ENCODE results near the gene SMYD3.

Gene SMYD3

GRCh38 chr1:245915406-245915805 is 591.7 kb downstream of the SMYD3 start:
- H3K4me2 ChIP-seq (ENCODE audit: low read length): no peak overlapping the region
- TF ChIP-seq EZH2phosphoT487 (IDR thresholded peaks at IDR 0.05; ENCODE audit: borderline replicate concordance, low read length): no peak
- TF ChIP-seq CTCF (IDR thresholded peaks at IDR 0.05; ENCODE audit: low read depth, low read length, poor library complexity, severe bottlenecking): no peak
- H3K4me1 ChIP-seq (ENCODE audit: control insufficient read depth, low read length): peaks cover 6% of the 10 kb centered on the region; the same call in 1 of the 2 replicates
- H3K9me2 ChIP-seq (replicated peaks; ENCODE audit: control insufficient read depth, low read length): no peaks in the 10 kb centered on the region
- no peaks in the 10 kb centered on the region; the same call in none of the 2 replicates for H3K36me3 ChIP-seq (ENCODE audit: control insufficient read depth, low read length)
- H3K79me2 ChIP-seq (ENCODE audit: control insufficient read depth, low read length): no peaks in the 10 kb centered on the region
- no peaks in the 10 kb centered on the region for H3F3A ChIP-seq (ENCODE audit: control insufficient read depth, insufficient read depth)
- no peaks in the 10 kb centered on the region for H3K27me3 ChIP-seq (ENCODE audit: control insufficient read depth, low read length)
- no peaks in the 10 kb centered on the region for H4K20me1 ChIP-seq (ENCODE audit: control insufficient read depth, insufficient read depth, low read depth, low read length)
- no peak overlapping the region for H3K4me3 ChIP-seq (ENCODE audit: low read length)
- no peaks in the 10 kb centered on the region for H3K9me3 ChIP-seq (ENCODE audit: control insufficient read depth, insufficient read depth, low read length)
- H3K27ac ChIP-seq (ENCODE audit: low read depth, low read length): no peak overlapping the region

DNA sequence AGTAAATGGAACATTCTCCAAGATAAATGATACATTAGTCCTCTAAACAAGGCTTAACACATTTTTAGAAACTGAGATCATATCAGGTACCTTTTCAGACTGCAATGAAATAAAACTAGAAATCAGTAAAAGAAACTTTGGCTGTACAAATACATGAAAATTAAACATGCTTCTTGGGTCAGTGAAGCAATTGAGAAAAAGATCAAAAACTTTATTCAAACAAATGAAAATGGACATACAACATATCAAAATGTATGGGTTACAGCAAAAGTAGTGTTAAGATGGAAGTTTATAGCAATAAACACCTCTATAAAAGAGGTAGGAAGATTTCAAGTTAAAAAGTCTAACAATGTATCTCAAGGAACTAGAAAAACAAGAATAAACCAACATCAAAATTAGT is 598.5 kb downstream of the SMYD3 start:
- no peak overlapping the region for H3K27ac ChIP-seq (ENCODE audit: low read depth, low read length)

DNA sequence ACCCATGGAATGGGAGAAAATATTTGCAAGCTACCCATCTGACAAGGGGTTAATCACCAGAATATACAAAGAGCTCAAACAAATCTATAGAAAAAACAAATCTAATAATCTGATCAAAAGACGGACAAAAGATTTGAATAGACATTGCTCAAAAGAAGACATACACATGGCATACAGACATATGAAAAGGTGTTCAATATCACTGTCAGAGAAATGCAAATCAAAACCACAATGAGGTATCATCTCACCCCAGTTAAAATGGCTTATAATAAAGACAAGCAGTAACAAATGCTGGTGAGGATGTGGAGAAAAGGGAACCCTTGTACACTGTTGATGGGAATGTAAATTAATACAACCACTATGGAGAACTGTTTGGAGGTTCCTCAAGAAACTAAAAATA is 600.9 kb downstream of the SMYD3 start:
- Histone ChIP-seq H3F3A (ENCODE audit: control insufficient read depth, insufficient read depth) (no peaks in the 10 kb centered on the region), H3K9me3 (ENCODE audit: control insufficient read depth, insufficient read depth, low read length) (no peaks in the 10 kb centered on the region), H3K27ac (ENCODE audit: low read depth, low read length) (no peak overlapping the region), H3K4me3 (ENCODE audit: low read length) (no peak overlapping the region), H4K20me1 (ENCODE audit: control insufficient read depth, insufficient read depth, low read depth, low read length) (no peaks in the 10 kb centered on the region), H3K36me3 (ENCODE audit: control insufficient read depth, low read length) (no peaks in the 10 kb centered on the region), H3K79me2 (ENCODE audit: control insufficient read depth, low read length) (no peaks in the 10 kb centered on the region), H3K9me2 (replicated peaks; ENCODE audit: control insufficient read depth, low read length) (no peaks in the 10 kb centered on the region), H3K4me1 (ENCODE audit: control insufficient read depth, low read length) (peaks cover 27% of the 10 kb centered on the region), H3K27me3 (ENCODE audit: control insufficient read depth, low read length) (no peaks in the 10 kb centered on the region), H3K4me2 (ENCODE audit: low read length) (no peak overlapping the region)
- no peak for TF ChIP-seq EZH2phosphoT487 (IDR thresholded peaks at IDR 0.05; ENCODE audit: borderline replicate concordance, low read length)
- TF ChIP-seq CTCF (IDR thresholded peaks at IDR 0.05; ENCODE audit: low read depth, low read length, poor library complexity, severe bottlenecking): no peak

More for the DNA sequence above, 598.5 kb downstream of the SMYD3 start:
- H3K79me2 ChIP-seq (ENCODE audit: control insufficient read depth, low read length): no peaks in the 10 kb centered on the region
- peaks cover 18% of the 10 kb centered on the region for H3K4me1 ChIP-seq (ENCODE audit: control insufficient read depth, low read length)
- TF ChIP-seq CTCF (IDR thresholded peaks at IDR 0.05; ENCODE audit: low read depth, low read length, poor library complexity, severe bottlenecking): no peak
- no peak for TF ChIP-seq EZH2phosphoT487 (IDR thresholded peaks at IDR 0.05; ENCODE audit: borderline replicate concordance, low read length)
- no peaks in the 10 kb centered on the region for H3K27me3 ChIP-seq (ENCODE audit: control insufficient read depth, low read length)
- no peak overlapping the region for H3K4me2 ChIP-seq (ENCODE audit: low read length)
- no peaks in the 10 kb centered on the region for H3K36me3 ChIP-seq (ENCODE audit: control insufficient read depth, low read length)
- no peaks in the 10 kb centered on the region for H3K9me3 ChIP-seq (ENCODE audit: control insufficient read depth, insufficient read depth, low read length)
- no peaks in the 10 kb centered on the region for H4K20me1 ChIP-seq (ENCODE audit: control insufficient read depth, insufficient read depth, low read depth, low read length)
- no peaks in the 10 kb centered on the region for H3K9me2 ChIP-seq (replicated peaks; ENCODE audit: control insufficient read depth, low read length)
- no peaks in the 10 kb centered on the region for H3F3A ChIP-seq (ENCODE audit: control insufficient read depth, insufficient read depth)
- H3K4me3 ChIP-seq (ENCODE audit: low read length): no peak overlapping the region

All from DOHH2 (cell line).